Uterus (tissue), 2 donors: ENCODE measurements around the gene DDX49.

Experiments used
- POLR2A ChIP-seq, 2 donors: fragments of 450-650 bp; IDR thresholded peaks; one replicate each; pipeline ENCODE4 v1.6.1; 2016; ENCODE audit warnings: antibody characterized with exemption in 2 of 2, mild to moderate bottlenecking in 1 of 2, moderate library complexity in 1 of 2
- TF ChIP-seq, protein P1 (sequence below), 4 experiments: fragments of 200-600 bp in 2 of 4; fragments of 450-650 bp in 2 of 4; sonication (generic) in 2 of 4; IDR thresholded peaks; one replicate each; pipeline ENCODE4 v1.5.1; 2016 to 2019; ENCODE audit warnings: antibody characterized with exemption in 4 of 4, mild to moderate bottlenecking in 2 of 4, moderate library complexity in 1 of 4

DNA sequence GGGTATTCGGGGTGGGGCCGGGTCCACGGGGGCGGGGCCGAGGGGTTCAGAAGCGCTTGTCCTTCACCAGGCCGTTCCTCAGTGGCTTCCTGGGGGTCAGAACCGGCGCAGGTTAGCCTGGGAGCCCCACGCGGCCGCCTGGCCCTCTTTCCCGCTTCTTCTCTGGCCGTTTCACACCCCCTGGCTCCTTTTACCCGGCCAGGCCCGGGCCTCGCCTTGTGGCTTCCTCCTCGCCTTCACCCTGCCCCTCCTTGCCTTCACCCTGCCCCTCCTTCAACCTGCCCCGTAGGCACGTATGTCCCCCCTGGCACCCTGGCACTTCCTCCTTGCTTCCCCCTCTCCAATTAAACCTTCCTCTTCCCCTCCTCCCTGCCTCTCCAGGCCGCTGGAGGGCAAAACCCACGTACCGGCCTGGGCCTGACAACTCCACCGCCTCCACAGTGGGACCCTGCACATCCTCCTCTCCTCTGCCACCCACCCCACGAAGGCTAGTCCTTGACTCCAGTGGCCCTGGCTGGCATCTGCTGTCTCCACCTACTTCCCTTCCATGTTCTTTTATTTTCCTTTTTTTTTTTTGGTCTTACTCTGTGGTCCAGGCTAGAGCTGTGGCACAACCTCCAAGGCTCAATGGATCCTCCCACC is 48.9 kb upstream of the DDX49 start:
- TF ChIP-seq, protein P1, sequence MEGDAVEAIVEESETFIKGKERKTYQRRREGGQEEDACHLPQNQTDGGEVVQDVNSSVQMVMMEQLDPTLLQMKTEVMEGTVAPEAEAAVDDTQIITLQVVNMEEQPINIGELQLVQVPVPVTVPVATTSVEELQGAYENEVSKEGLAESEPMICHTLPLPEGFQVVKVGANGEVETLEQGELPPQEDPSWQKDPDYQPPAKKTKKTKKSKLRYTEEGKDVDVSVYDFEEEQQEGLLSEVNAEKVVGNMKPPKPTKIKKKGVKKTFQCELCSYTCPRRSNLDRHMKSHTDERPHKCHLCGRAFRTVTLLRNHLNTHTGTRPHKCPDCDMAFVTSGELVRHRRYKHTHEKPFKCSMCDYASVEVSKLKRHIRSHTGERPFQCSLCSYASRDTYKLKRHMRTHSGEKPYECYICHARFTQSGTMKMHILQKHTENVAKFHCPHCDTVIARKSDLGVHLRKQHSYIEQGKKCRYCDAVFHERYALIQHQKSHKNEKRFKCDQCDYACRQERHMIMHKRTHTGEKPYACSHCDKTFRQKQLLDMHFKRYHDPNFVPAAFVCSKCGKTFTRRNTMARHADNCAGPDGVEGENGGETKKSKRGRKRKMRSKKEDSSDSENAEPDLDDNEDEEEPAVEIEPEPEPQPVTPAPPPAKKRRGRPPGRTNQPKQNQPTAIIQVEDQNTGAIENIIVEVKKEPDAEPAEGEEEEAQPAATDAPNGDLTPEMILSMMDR (IDR thresholded peaks at IDR 0.05): no peak
- TF ChIP-seq POLR2A (IDR thresholded peaks at IDR 0.05): no peak
